Measurements from ENCODE around the gene TAC4.

Gene TAC4

DNA sequence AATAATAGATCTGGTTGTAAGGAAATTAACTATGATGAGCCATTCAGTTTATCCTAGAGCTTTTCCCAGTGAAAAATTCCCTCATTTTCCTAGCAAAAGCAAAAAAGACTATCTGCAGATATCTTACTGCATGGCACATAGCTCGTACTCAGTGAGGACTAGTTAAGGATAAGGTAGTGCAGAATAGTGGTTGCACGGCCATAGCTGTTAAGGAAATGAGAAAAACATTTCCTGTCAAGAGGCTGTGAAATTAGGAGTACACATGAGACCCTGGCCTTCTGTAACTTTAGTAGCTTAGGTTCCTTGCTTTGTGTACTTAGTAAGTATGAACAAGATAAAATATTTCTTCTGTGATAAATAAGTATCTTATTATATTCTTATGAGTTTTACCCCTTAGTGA is 49.1 kb downstream of the TAC4 start:
- DNase-seq (ENCODE audit: low read depth) = no peak

GRCh38 chr17:49798182-49798581 is 49.7 kb downstream of the TAC4 start:
- DNase-seq (ENCODE audit: low read depth) = no peak

DNA sequence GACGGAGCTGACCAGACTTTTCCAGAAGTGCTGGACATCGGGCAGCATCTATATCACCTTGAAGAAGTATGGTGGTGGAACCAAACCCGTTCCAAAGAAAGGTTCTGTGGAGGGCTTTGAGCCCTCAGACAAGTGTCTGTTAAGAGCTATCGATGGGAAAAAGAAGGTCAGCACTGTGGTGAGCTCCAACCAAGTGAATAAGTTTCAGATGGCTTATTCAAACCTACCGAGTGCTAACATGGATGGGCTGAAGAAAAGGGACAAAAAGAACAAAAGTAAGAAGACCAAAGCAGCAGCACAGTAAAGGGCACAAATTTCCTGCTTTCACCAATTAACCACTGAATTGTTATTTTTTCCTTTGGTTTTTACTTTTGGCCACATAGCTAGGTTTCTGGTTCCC is 52.5 kb downstream of the TAC4 start:
- DNase-seq (ENCODE audit: low read depth) = no peak

DNA sequence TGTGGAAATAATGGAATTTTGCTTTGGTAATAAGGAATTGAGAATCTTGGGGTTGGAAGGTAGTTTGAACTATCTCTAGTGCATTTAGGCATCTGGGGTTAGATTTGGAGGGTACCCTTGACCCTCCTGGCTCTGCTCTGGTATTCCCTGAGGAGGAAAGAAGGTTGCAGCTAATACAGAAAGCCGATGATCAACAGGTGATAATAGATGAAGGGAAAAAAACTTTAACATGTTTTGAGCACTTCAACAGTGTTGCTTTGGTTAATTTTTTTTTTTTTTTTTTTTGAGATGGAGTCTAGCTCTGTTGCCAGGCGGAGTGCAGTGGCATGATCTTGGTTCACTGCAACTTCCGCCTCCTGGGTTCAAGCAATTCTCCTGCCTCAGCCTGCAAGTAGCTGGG is 54.6 kb downstream of the TAC4 start:
- DNase-seq (ENCODE audit: low read depth) = no peak

DNA sequence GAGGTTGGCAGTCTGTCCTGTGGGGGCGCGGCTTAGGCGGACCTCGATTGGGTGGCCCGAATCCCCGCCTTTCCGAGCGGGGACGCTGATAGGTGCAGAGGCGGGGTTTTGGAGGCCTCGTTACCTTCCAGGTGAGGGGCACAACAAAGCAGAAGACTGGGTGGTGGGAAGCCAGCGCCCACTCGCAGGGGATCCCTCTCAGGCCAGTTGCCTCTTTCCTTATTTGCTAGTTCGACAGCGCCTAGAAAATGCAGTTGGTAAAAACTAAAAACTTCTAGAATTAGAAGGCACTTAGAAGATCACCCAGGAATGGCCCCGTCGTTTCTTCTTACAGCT is 58.7 kb downstream of the TAC4 start:
- DNase-seq (ENCODE audit: low read depth) = no peak

GRCh38 chr17:49788478-49789242 is 59.2 kb downstream of the TAC4 start, which contains the start of gene KAT7:
Gene KAT7, plus strand, starts transcription at chr17:49788681. Its CDS starts 154 bp downstream, at chr17:49788835.
- DNase-seq (ENCODE audit: low read depth) = peak; percentile 98
